COLO668 (cell line): ENCODE results near the gene ASB6.

ENCODE experiments used
- DNase-seq: peaks from one replicate; lab custom pipeline; 2025; ENCODE audit not compliant: unreplicated experiment; lab: John Stamatoyannopoulos, UW

Gene ASB6

GRCh38 chr9:129627556-129628440 is 14.2 kb downstream of the ASB6 start:
- DNase-seq, result no peak

- DNase-seq, result peak; percentile 18
Measured at GRCh38 chr9:129626625-129627284, 15.2 kb downstream of the ASB6 start.

GRCh38 chr9:129626079-129626624 is 15.8 kb downstream of the ASB6 start, which contains the start of gene NTMT1:
Gene NTMT1 (plus strand): TSS chr9:129626163. CDS start chr9:129632704, 6,541 bp downstream.
- peak; percentile 86 for DNase-seq

GRCh38 chr9:129624947-129625346 is 17.0 kb downstream of the ASB6 start:
- DNase-seq, result peak; percentile 28

- peak; percentile 63 for DNase-seq
Measured at GRCh38 chr9:129624168-129624759, 17.7 kb downstream of the ASB6 start.

- no peak for DNase-seq
Measured at GRCh38 chr9:129623331-129623730, 18.6 kb downstream of the ASB6 start.

GRCh38 chr9:129620669-129621295 is 21.2 kb downstream of the ASB6 start, which contains the start of gene C9orf50:
Gene C9orf50 (minus strand): TSS chr9:129621101. CDS start chr9:129620574, 527 bp downstream.
- DNase-seq, result no peak

- DNase-seq, result no peak
Measured at GRCh38 chr9:129619787-129620668, 21.9 kb downstream of the ASB6 start.

GRCh38 chr9:129617167-129617566 is 24.8 kb downstream of the ASB6 start:
- no peak for DNase-seq

GRCh38 chr9:129615407-129616285 is 26.3 kb downstream of the ASB6 start:
- DNase-seq, result no peak

GRCh38 chr9:129614932-129615331 is 27.0 kb downstream of the ASB6 start:
- no peak for DNase-seq

- DNase-seq, result peak; percentile 6
Measured at GRCh38 chr9:129613520-129614175, 28.3 kb downstream of the ASB6 start.

GRCh38 chr9:129612815-129613519 is 29.0 kb downstream of the ASB6 start:
- no peak for DNase-seq

- no peak for DNase-seq
Measured at GRCh38 chr9:129612123-129612522, 29.8 kb downstream of the ASB6 start.

- no peak for DNase-seq
Measured at GRCh38 chr9:129611307-129611800, 30.6 kb downstream of the ASB6 start.

- DNase-seq, result peak; percentile 48
Measured at GRCh38 chr9:129610473-129611306, 31.3 kb downstream of the ASB6 start.

- DNase-seq, result no peak
Measured at GRCh38 chr9:129610213-129610472, 31.8 kb downstream of the ASB6 start.
